ENCODE data around the gene ADGRG4. TPM values are rescaled to one million over a fixed set of nuclear protein-coding genes. Genes with fewer than 3 reads are reported as not detected.
A peak's percentile ranks its signal among the peaks of the same experiment; 100 is the strongest.

The ADGRG4 gene
- total RNA-seq, 1 experiment from 2014 or later: not detected

DNA sequence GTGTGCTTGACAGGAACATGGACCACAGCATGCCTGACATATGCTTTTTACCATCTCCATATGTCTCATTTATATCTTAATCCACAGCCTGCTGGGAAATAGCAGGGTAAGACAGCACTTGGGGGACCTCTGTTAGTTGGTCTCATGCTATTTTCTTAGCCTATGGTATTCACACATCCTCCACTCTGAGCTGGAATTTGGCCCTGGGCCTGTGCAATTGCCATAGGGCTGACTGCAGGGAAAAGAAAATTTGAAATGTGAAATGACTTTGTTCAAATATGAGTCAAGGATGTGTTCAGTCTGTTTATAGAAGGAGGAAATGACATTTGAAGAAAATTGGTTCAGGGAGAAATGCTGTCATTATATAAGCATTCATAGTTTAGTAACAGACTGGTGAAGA is 40.0 kb upstream of the ADGRG4 start:
- intact Hi-C loops (cut with micrococcal nuclease): loop anchor here (2.0 to 10.0 kb wide), 2 partner anchors 136 to 434 kb away; no protein-coding TSS in a partner anchor
- H3K27me3 ChIP-seq (ENCODE audit: low read length): no peaks in the 10 kb centered on the region
- H3K4me2 ChIP-seq (ENCODE audit: low read length): peak overlapping the region; percentile 69
- peak overlapping the region; percentile 95 for H3K27ac ChIP-seq (ENCODE audit: low read length)
- H3K36me3 ChIP-seq (ENCODE audit: low read depth, low read length): no peaks in the 10 kb centered on the region
- DNase-seq (peak; percentile 87), ATAC-seq (peak; percentile 93)
- H3K9me3 ChIP-seq (ENCODE audit: low read length): no peaks in the 10 kb centered on the region
- CTCF ChIA-PET: no interaction called here
- TF ChIP-seq EZH2phosphoT487 (IDR thresholded peaks at IDR 0.05; ENCODE audit: borderline replicate concordance, low read length) (no peak), EZH2 (IDR thresholded peaks at IDR 0.05; ENCODE audit: low read length, unreplicated experiment) (no peak)
- TF ChIP-seq, protein P1, sequence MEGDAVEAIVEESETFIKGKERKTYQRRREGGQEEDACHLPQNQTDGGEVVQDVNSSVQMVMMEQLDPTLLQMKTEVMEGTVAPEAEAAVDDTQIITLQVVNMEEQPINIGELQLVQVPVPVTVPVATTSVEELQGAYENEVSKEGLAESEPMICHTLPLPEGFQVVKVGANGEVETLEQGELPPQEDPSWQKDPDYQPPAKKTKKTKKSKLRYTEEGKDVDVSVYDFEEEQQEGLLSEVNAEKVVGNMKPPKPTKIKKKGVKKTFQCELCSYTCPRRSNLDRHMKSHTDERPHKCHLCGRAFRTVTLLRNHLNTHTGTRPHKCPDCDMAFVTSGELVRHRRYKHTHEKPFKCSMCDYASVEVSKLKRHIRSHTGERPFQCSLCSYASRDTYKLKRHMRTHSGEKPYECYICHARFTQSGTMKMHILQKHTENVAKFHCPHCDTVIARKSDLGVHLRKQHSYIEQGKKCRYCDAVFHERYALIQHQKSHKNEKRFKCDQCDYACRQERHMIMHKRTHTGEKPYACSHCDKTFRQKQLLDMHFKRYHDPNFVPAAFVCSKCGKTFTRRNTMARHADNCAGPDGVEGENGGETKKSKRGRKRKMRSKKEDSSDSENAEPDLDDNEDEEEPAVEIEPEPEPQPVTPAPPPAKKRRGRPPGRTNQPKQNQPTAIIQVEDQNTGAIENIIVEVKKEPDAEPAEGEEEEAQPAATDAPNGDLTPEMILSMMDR (conservative IDR thresholded peaks at IDR 0.05; ENCODE audit: low read depth, low read length): no peak
- no peaks in the 10 kb centered on the region for H3K79me2 ChIP-seq (ENCODE audit: low read length)
- H4K20me1 ChIP-seq (ENCODE audit: low read length): no peaks in the 10 kb centered on the region
- H2AFZ ChIP-seq (ENCODE audit: low read length): no peak overlapping the region
- peaks cover 32% of the 10 kb centered on the region for H3K4me1 ChIP-seq (ENCODE audit: insufficient read depth, low read length)
- POLR2A ChIA-PET (ENCODE audit: unreplicated experiment): no interaction called here
- no TSS peak for BruUV-seq (replicated peaks)
- peak overlapping the region; percentile 61 for H3K9ac ChIP-seq (ENCODE audit: low read length)
- no peak overlapping the region for H3K4me3 ChIP-seq (ENCODE audit: low read length)
- H3K9me2 ChIP-seq (replicated peaks; ENCODE audit: low read length): no peaks in the 10 kb centered on the region
- H3F3A ChIP-seq (ENCODE audit: low read length, unreplicated experiment): no peaks in the 10 kb centered on the region

DNA sequence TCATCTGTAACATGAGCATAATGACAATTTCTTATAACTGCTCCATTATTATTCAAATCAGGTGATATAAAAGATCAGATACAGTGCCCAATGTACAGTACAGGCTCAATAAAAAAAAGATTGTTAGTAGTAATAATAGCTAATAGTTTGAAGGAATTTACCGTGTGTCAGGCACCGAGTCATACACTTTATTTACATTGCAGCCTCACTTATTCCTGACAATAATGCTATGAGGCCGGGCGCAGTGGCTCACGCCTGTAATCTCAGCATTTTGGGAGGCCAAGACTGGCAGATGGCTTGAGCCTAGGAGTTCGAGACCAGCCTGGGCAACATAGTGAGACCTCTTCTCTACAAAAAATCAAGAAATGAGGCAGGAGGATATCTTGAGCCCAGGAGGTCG is 39.4 kb upstream of the ADGRG4 start:
- no peaks in the 10 kb centered on the region for H3K79me2 ChIP-seq (ENCODE audit: low read length)
- ATAC-seq (peak; percentile 48), DNase-seq (peak; percentile 55)
- peak overlapping the region; percentile 61 for H3K9ac ChIP-seq (ENCODE audit: low read length)
- POLR2A ChIA-PET (ENCODE audit: unreplicated experiment): no interaction called here
- no peak overlapping the region for H2AFZ ChIP-seq (ENCODE audit: low read length)
- H3K36me3 ChIP-seq (ENCODE audit: low read depth, low read length): no peaks in the 10 kb centered on the region
- BruUV-seq (replicated peaks): no TSS peak
- no peaks in the 10 kb centered on the region for H3K9me3 ChIP-seq (ENCODE audit: low read length)
- H3K9me2 ChIP-seq (replicated peaks; ENCODE audit: low read length): no peaks in the 10 kb centered on the region
- peaks cover 32% of the 10 kb centered on the region for H3K4me1 ChIP-seq (ENCODE audit: insufficient read depth, low read length)
- no peaks in the 10 kb centered on the region for H3K27me3 ChIP-seq (ENCODE audit: low read length)
- H3K4me3 ChIP-seq (ENCODE audit: low read length): no peak overlapping the region
- TF ChIP-seq EZH2phosphoT487 (IDR thresholded peaks at IDR 0.05; ENCODE audit: borderline replicate concordance, low read length) (no peak), EZH2 (IDR thresholded peaks at IDR 0.05; ENCODE audit: low read length, unreplicated experiment) (no peak)
- TF ChIP-seq, protein P1 (conservative IDR thresholded peaks at IDR 0.05; ENCODE audit: low read depth, low read length): no peak
- intact Hi-C loops (cut with micrococcal nuclease): loop anchor here (2.0 to 10.0 kb wide), 2 partner anchors 135 to 433 kb away; no protein-coding TSS in a partner anchor
- H3F3A ChIP-seq (ENCODE audit: low read length, unreplicated experiment): no peaks in the 10 kb centered on the region
- peak overlapping the region; percentile 69 for H3K4me2 ChIP-seq (ENCODE audit: low read length)
- no peaks in the 10 kb centered on the region for H4K20me1 ChIP-seq (ENCODE audit: low read length)
- H3K27ac ChIP-seq (ENCODE audit: low read length): peak overlapping the region; percentile 95
- CTCF ChIA-PET: no interaction called here

DNA sequence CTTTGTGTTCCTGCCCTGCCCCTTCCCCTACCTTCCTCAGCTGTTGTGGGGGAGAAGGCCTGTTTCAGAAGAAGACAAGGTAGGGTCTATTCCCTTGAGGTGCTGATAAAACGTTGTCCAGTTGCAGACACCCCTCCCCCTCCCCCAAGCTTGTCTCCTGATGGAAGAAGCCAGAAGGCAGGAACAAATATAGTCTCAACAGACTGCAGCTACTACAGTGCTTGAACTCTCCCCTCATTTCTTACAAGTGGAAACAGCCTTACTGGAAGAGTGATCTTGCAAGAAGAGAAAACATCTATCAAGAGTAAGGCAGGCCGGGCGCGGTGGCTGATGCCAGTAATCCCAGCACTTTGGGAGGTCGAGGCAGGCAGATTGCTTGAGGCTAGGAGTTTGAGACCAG is 38.5 kb upstream of the ADGRG4 start:
- Histone ChIP-seq H3K27me3 (ENCODE audit: low read length) (no peaks in the 10 kb centered on the region), H3K36me3 (ENCODE audit: low read depth, low read length) (no peaks in the 10 kb centered on the region), H3F3A (ENCODE audit: low read length, unreplicated experiment) (no peaks in the 10 kb centered on the region), H3K9me3 (ENCODE audit: low read length) (no peaks in the 10 kb centered on the region), H3K79me2 (ENCODE audit: low read length) (no peaks in the 10 kb centered on the region), H3K4me2 (ENCODE audit: low read length) (no peak overlapping the region), H4K20me1 (ENCODE audit: low read length) (no peaks in the 10 kb centered on the region), H3K9ac (ENCODE audit: low read length) (no peak overlapping the region), H3K27ac (ENCODE audit: low read length) (no peak overlapping the region), H3K4me1 (ENCODE audit: insufficient read depth, low read length) (peaks cover 32% of the 10 kb centered on the region), H2AFZ (ENCODE audit: low read length) (no peak overlapping the region), H3K4me3 (ENCODE audit: low read length) (no peak overlapping the region), H3K9me2 (replicated peaks; ENCODE audit: low read length) (no peaks in the 10 kb centered on the region)
- CTCF ChIA-PET: no interaction called here
- DNase-seq (no peak), ATAC-seq (no peak)
- intact Hi-C loops (cut with micrococcal nuclease): loop anchor here (10.0 kb wide), 1 partner anchor 433 kb away; no protein-coding TSS in a partner anchor
- BruUV-seq (replicated peaks): no TSS peak
- TF ChIP-seq, protein P1 (conservative IDR thresholded peaks at IDR 0.05; ENCODE audit: low read depth, low read length): no peak
- TF ChIP-seq EZH2 (IDR thresholded peaks at IDR 0.05; ENCODE audit: low read length, unreplicated experiment) (no peak), EZH2phosphoT487 (IDR thresholded peaks at IDR 0.05; ENCODE audit: borderline replicate concordance, low read length) (no peak)
- POLR2A ChIA-PET (ENCODE audit: unreplicated experiment): no interaction called here

Data from PC-3 (cell line).